ENCODE results near the gene C16orf82. TPM values are rescaled to one million over a fixed set of nuclear protein-coding genes. Genes with fewer than 3 reads are reported as not detected.

Gene C16orf82
- total RNA-seq, 1 experiment from 2014 or later, result not detected

DNA sequence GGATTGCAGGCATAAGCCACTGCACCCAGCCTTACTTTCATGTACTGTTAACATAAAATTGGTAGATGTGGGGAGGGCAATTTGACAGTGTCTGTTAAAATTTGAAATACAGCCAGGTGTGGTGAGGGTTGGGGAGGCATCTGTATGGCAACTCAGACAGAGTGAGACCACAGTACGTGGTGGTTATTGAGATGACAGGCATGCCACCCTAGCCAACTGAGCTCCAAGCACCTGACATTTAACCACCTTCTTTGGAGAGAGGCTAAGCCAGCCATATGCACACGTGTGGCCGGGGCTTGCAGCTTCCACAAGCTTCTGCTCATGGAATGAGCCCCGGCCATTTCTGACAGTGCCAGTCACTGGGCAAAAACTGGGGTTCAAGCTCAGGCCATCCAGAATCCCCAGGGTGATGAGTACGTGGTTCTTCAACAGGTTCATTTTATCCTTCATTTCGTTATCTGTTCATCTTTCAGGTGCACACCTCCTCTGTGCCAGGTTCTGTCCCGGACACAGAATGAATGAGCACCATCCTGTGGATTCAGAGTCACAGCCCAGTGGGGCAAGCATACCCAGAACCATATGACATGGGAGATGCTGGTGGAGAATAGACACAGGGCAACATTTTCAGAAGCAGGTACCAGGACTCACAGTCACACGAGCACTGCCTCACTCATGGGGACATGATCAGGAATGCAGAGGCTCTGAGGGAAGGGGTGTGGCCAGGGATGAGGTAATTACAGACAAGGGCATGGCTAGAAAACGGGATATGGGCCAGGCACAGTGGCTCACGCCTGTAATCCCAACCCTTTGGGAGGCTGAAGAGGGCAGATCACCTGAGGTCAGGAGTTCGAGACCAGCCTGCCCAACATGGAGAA lies 36.2 kb downstream of the C16orf82 start (continued):
- TF ChIP-seq ZNF532 (CRISPR knock-in tag; IDR thresholded peaks at IDR 0.05; ENCODE audit: borderline replicate concordance) (no peak), FOXK1 (CRISPR knock-in tag; IDR thresholded peaks at IDR 0.05) (no peak), SMAD4 (CRISPR knock-in tag; IDR thresholded peaks at IDR 0.05) (no peak), NR2C2 (CRISPR knock-in tag; IDR thresholded peaks at IDR 0.05) (no peak), ZNF281 (CRISPR knock-in tag; IDR thresholded peaks at IDR 0.05) (no peak), CBFB (CRISPR knock-in tag; IDR thresholded peaks at IDR 0.05; ENCODE audit: low read depth) (no peak), HMGA2 (CRISPR knock-in tag; IDR thresholded peaks at IDR 0.05) (no peak), ZBTB43 (CRISPR knock-in tag; IDR thresholded peaks at IDR 0.05) (no peak)

- peaks cover 12% of the 10 kb centered on the region for H3K9me3 Mint-ChIP-seq
- H3K27me3 Mint-ChIP-seq (ENCODE audit: low read depth), result peaks cover 2% of the 10 kb centered on the region; the same call in 1 of the 2 replicates
- H3K36me3 Mint-ChIP-seq, result no peaks in the 10 kb centered on the region
- POLR2A ChIA-PET, result no interaction called here
- ATAC-seq (no peak), DNase-seq (ENCODE audit: low spot score) (no peak)
- TF ChIP-seq GRHL2 (CRISPR knock-in tag; IDR thresholded peaks at IDR 0.05; ENCODE audit: insufficient replicate concordance, severe bottlenecking) (no peak), JUN (CRISPR knock-in tag; IDR thresholded peaks at IDR 0.05) (no peak), ZSCAN18 (CRISPR knock-in tag; IDR thresholded peaks at IDR 0.05) (no peak), HMGA2 (CRISPR knock-in tag; IDR thresholded peaks at IDR 0.05) (no peak)
- H3K27ac Mint-ChIP-seq, result no peak overlapping the region
- no peak overlapping the region for H3K4me3 Mint-ChIP-seq
- CTCF ChIA-PET, result interaction anchor here (1.4 kb wide), 1 partner anchor 76 kb away, joined by 3 read pairs; no protein-coding TSS in a partner anchor
- H3K4me1 Mint-ChIP-seq, result peaks cover 12% of the 10 kb centered on the region
Measured at GRCh38 chr16:27103954-27104353, 37.2 kb downstream of the C16orf82 start.

GRCh38 chr16:27106305-27106704 lies 39.6 kb downstream of the C16orf82 start:
- Mint-ChIP-seq H3K27ac (no peak overlapping the region), H3K27me3 (ENCODE audit: low read depth) (peaks cover 4% of the 10 kb centered on the region; the same call in 1 of the 2 replicates), H3K36me3 (no peaks in the 10 kb centered on the region), H3K4me3 (no peak overlapping the region), H3K4me1 (peaks cover 22% of the 10 kb centered on the region), H3K9me3 (peaks cover 9% of the 10 kb centered on the region)
- DNase-seq (ENCODE audit: low spot score) (no peak), ATAC-seq (no peak)
- CTCF ChIA-PET, result no interaction called here
- POLR2A ChIA-PET, result no interaction called here
- TF ChIP-seq CREB1 (CRISPR knock-in tag; IDR thresholded peaks at IDR 0.05), result no peak
- no peak for TF ChIP-seq ERG (CRISPR knock-in tag; IDR thresholded peaks at IDR 0.05)
- no peak for TF ChIP-seq USF1 (CRISPR knock-in tag; IDR thresholded peaks at IDR 0.05)
- TF ChIP-seq SMAD3 (CRISPR knock-in tag; IDR thresholded peaks at IDR 0.05; ENCODE audit: borderline replicate concordance), result no peak
- TF ChIP-seq, protein P1, sequence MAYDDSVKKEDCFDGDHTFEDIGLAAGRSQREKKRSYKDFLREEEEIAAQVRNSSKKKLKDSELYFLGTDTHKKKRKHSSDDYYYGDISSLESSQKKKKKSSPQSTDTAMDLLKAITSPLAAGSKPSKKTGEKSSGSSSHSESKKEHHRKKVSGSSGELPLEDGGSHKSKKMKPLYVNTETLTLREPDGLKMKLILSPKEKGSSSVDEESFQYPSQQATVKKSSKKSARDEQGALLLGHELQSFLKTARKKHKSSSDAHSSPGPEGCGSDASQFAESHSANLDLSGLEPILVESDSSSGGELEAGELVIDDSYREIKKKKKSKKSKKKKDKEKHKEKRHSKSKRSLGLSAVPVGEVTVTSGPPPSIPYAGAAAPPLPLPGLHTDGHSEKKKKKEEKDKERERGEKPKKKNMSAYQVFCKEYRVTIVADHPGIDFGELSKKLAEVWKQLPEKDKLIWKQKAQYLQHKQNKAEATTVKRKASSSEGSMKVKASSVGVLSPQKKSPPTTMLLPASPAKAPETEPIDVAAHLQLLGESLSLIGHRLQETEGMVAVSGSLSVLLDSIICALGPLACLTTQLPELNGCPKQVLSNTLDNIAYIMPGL (CRISPR knock-in tag; IDR thresholded peaks at IDR 0.05), result no peak
- TF ChIP-seq, protein P2, sequence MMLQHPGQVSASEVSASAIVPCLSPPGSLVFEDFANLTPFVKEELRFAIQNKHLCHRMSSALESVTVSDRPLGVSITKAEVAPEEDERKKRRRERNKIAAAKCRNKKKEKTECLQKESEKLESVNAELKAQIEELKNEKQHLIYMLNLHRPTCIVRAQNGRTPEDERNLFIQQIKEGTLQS (CRISPR knock-in tag; conservative IDR thresholded peaks at IDR 0.05), result no peak
- TF ChIP-seq ZNF263 (CRISPR knock-in tag; IDR thresholded peaks at IDR 0.05; ENCODE audit: low read depth), result no peak

Data from WTC11 (cell line).